Measurements from ENCODE around the gene MANBA. TPM values are rescaled to one million over a fixed set of nuclear protein-coding genes. Genes with fewer than 3 reads are reported as not detected.

The MANBA gene
- total and polyA plus RNA-seq, 4 donors: 19.9 to 100 (median 32.1) TPM

DNA sequence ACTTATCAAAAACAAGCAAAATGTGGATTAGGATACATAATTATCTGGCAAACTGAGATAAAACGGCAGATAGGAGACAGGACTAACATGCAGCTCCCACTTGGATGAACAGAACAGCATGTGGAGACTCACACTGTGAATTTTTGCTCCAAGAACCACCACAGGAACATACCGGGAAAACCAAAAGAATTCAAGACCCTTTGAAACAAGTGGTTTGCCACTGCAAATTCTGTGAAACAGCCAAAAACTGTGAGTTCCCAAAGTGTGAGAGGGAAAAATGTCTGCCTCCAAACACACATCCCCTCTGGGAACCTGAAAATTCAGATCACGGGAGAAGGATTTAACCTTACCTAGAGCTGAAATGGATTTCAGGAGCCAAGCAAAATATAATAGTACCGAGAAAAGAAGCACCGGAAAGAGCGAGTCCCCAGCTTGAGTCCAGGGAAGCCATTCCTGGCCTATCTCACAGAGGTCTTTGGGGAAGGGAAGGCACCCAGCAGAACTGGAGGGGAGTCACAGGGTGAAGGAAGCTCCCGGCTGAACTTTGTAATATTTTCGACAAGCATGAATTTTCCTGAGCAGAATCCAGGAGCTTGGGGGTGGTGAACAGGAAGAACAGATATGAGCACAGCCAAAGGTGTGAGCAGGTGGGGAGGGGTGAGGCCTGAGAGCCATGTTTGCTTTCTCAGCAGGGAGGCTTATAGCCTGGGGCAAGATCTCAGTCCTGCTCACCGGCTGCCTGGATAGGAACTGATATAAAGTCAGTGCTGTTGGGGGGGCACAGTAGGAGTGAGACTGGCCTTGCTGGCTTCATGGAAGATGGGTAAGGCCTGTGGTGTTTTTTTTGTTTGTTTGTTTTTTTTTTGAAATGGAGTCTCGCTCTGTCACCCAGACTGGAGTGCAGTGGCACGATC is 23.9 kb downstream of the MANBA start:
- Histone ChIP-seq H3K9me3 (ENCODE audit: control insufficient read depth in 4 of 4, insufficient read depth in 3 of 4, low read length in 3 of 4) (peaks cover 0 to 7% (median 2%) of the 10 kb centered on the region in 4 donors), H3K27ac (ENCODE audit: low read depth in 1 of 2, low read length in 1 of 2) (peak overlapping the region in 1 of 2 donors; percentile 18), H3K27me3 (ENCODE audit: control insufficient read depth in 3 of 3, insufficient read depth in 3 of 3, low read length in 2 of 3) (no peaks in the 10 kb centered on the region), H3K4me1 (ENCODE audit: control insufficient read depth in 5 of 5, insufficient read depth in 5 of 5, low read length in 5 of 5) (peaks cover 7 to 23% (median 10%) of the 10 kb centered on the region in 5 donors), H3K4me3 (no peak overlapping the region), H3K36me3 (ENCODE audit: control insufficient read depth in 4 of 4, insufficient read depth in 4 of 4, low read length in 4 of 4) (peaks cover 0 to 2% (median 0%) of the 10 kb centered on the region in 4 donors), H3K9ac (ENCODE audit: insufficient read depth in 1 of 2, low read length in 2 of 2) (no peak overlapping the region)
- TF ChIP-seq CTCF (IDR thresholded peaks at IDR 0.05; ENCODE audit: control extremely low read depth, extremely low read depth): no peak
- 88 to 90% methylated on average over 11 of the region's 11 CpGs for WGBS, 2 donors
- DNase-seq (no peak), ATAC-seq (ENCODE audit: insufficient read depth, low FRiP score) (no peak)

GRCh38 chr4:102735582-102735981 is 25.2 kb downstream of the MANBA start:
- TF ChIP-seq CTCF (IDR thresholded peaks at IDR 0.05; ENCODE audit: control extremely low read depth, extremely low read depth): no peak
- no peak overlapping the region for H3K4me3 ChIP-seq
- H3K27ac ChIP-seq (ENCODE audit: low read depth in 1 of 2, low read length in 1 of 2): no peak overlapping the region

DNA sequence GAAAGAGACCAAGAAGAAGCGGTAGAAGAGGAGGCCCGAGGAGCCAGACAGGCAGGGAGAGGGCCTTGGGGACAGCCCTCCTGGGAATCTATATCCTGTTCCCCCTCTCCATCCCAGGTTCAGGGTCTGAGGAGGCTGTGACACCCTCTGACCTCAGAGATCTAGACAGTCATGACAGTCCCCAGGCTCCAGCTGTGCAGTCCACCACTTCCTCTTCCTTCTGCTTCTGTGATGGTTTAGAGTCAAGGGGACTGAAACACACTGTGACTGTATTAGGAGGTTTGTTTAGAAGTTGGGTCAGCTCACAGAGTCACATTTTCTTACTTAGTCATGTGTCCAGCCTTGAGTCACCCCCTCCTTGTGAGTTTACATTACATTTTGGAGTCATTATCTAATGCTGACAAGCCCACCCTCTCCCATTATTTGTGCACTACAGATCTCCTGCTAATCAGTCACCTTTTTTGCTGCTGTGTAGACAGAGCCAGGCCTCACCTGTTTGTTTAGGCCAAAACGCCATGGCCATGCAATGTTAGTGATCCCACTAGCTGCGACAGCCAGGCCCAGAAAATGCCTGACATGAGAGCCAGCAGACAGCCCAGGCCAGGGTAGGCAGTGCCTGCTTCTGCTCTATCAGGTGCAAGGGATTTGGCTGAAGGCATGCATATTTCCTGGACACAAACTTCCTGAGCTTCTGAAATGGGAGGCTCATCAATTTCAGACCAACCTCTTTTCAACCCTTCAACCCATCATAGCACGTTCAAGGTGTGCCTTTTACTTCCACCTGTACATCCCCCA is 26.0 kb downstream of the MANBA start:
- Histone ChIP-seq H3K9ac (ENCODE audit: insufficient read depth in 1 of 2, low read length in 2 of 2) (no peak overlapping the region), H3K27me3 (ENCODE audit: control insufficient read depth in 3 of 3, insufficient read depth in 3 of 3, low read length in 2 of 3) (no peaks in the 10 kb centered on the region), H3K27ac (ENCODE audit: low read depth in 1 of 2, low read length in 1 of 2) (peak overlapping the region in 1 of 2 donors; percentile 84), H3K9me3 (ENCODE audit: control insufficient read depth in 4 of 4, insufficient read depth in 3 of 4, low read length in 3 of 4) (peaks cover 0 to 7% (median under 1%) of the 10 kb centered on the region in 4 donors), H3K36me3 (ENCODE audit: control insufficient read depth in 4 of 4, insufficient read depth in 4 of 4, low read length in 4 of 4) (peaks cover 0 to 3% (median under 1%) of the 10 kb centered on the region in 4 donors), H3K4me1 (ENCODE audit: control insufficient read depth in 5 of 5, insufficient read depth in 5 of 5, low read length in 5 of 5) (peaks cover 7 to 23% (median 10%) of the 10 kb centered on the region in 5 donors), H3K4me3 (no peak overlapping the region)
- no peak for TF ChIP-seq CTCF (IDR thresholded peaks at IDR 0.05; ENCODE audit: control extremely low read depth, extremely low read depth)
- WGBS, 2 donors: 77 to 78% methylated on average over 5 of the region's 5 CpGs
- ATAC-seq (ENCODE audit: insufficient read depth, low FRiP score) (no peak), DNase-seq (peak in 1 of 3 donors; percentile 34)

More at GRCh38 chr4:102735582-102735981, 25.2 kb downstream of the MANBA start:
- 19 to 42% methylated on average over 1 of the region's 1 CpG for WGBS, 2 donors
- peaks cover 0 to 7% (median under 1%) of the 10 kb centered on the region in 4 donors for H3K9me3 ChIP-seq (ENCODE audit: control insufficient read depth in 4 of 4, insufficient read depth in 3 of 4, low read length in 3 of 4)
- H3K4me1 ChIP-seq (ENCODE audit: control insufficient read depth in 5 of 5, insufficient read depth in 5 of 5, low read length in 5 of 5): peaks cover 7 to 23% (median 10%) of the 10 kb centered on the region in 5 donors
- DNase-seq: no peak
- peaks cover 0 to 3% (median under 1%) of the 10 kb centered on the region in 4 donors for H3K36me3 ChIP-seq (ENCODE audit: control insufficient read depth in 4 of 4, insufficient read depth in 4 of 4, low read length in 4 of 4)
- ATAC-seq (ENCODE audit: insufficient read depth, low FRiP score): no peak
- no peak overlapping the region for H3K9ac ChIP-seq (ENCODE audit: insufficient read depth in 1 of 2, low read length in 2 of 2)
- no peaks in the 10 kb centered on the region for H3K27me3 ChIP-seq (ENCODE audit: control insufficient read depth in 3 of 3, insufficient read depth in 3 of 3, low read length in 2 of 3)

All from lung (tissue), 12 donors.